SHP77 treated with DMSO at 0.1 percent for 48 hours (cell line): ENCODE results near the gene WASHC3.
A peak's percentile ranks its signal among the peaks of the same experiment; 100 is the strongest.
"Not testable (repeated sequence)": the region's sequence is repeated elsewhere in the genome, so short reads cannot be mapped to it uniquely, and the experiment has no call there.

Source experiments
- DNase-seq: peaks from one replicate; lab custom pipeline; 2025; lab: John Stamatoyannopoulos, UW

WASHC3 gene

GRCh38 chr12:102061560-102062418 lies at the start of gene WASHC3:
TSS of gene WASHC3 (minus strand) at chr12:102061991. CDS start at chr12:102061962, 29 bp downstream.
- DNase-seq, result peak; percentile 75

GRCh38 chr12:102110782-102111181 lies 49.0 kb upstream of the WASHC3 start:
- no peak for DNase-seq

- no peak for DNase-seq
Observed at GRCh38 chr12:102107970-102108369, 46.2 kb upstream of the WASHC3 start.

GRCh38 chr12:102106905-102107304 lies 45.1 kb upstream of the WASHC3 start:
- DNase-seq, result no peak

GRCh38 chr12:102096855-102097254 lies 35.1 kb upstream of the WASHC3 start:
- DNase-seq, result no peak

GRCh38 chr12:102095677-102096263 lies 34.0 kb upstream of the WASHC3 start:
- DNase-seq, result peak; percentile 24

GRCh38 chr12:102093319-102093718 lies 31.5 kb upstream of the WASHC3 start:
- DNase-seq, result no peak

- DNase-seq, result not testable (repeated sequence)
Observed at GRCh38 chr12:102089228-102089835, 27.5 kb upstream of the WASHC3 start.

GRCh38 chr12:102080842-102081241 lies 19.1 kb upstream of the WASHC3 start:
- DNase-seq, result no peak

- not testable (repeated sequence) for DNase-seq
Observed at GRCh38 chr12:102072092-102072491, 10.3 kb upstream of the WASHC3 start.

GRCh38 chr12:102069707-102070106 lies 7.9 kb upstream of the WASHC3 start:
- DNase-seq, result no peak

GRCh38 chr12:102067574-102068258 lies 5.9 kb upstream of the WASHC3 start:
- DNase-seq, result no peak

- no peak for DNase-seq
Observed at GRCh38 chr12:102064476-102064875, 2.7 kb upstream of the WASHC3 start.

- no peak for DNase-seq
Observed at GRCh38 chr12:102063069-102063468, 1.3 kb upstream of the WASHC3 start.

GRCh38 chr12:102062419-102062806 lies 622 bp upstream of the WASHC3 start:
- no peak for DNase-seq

GRCh38 chr12:102061096-102061559 lies 663 bp downstream of the WASHC3 start:
- DNase-seq, result no peak

- no peak for DNase-seq
Observed at GRCh38 chr12:102059343-102059742, 2.4 kb downstream of the WASHC3 start.

GRCh38 chr12:102054345-102054744 lies 7.4 kb downstream of the WASHC3 start:
- no peak for DNase-seq

GRCh38 chr12:102053062-102053349 lies 8.8 kb downstream of the WASHC3 start:
- no peak for DNase-seq

GRCh38 chr12:102052192-102053061 lies 9.4 kb downstream of the WASHC3 start:
- no peak for DNase-seq

GRCh38 chr12:102051431-102051965 lies 10.3 kb downstream of the WASHC3 start:
- no peak for DNase-seq
